Measurements from ENCODE around the gene AVPI1.
A peak's percentile ranks its signal among the peaks of the same experiment; 100 is the strongest.

AVPI1 gene, protein sequence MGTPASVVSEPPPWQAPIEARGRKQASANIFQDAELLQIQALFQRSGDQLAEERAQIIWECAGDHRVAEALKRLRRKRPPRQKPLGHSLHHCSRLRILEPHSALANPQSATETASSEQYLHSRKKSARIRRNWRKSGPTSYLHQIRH

DNA sequence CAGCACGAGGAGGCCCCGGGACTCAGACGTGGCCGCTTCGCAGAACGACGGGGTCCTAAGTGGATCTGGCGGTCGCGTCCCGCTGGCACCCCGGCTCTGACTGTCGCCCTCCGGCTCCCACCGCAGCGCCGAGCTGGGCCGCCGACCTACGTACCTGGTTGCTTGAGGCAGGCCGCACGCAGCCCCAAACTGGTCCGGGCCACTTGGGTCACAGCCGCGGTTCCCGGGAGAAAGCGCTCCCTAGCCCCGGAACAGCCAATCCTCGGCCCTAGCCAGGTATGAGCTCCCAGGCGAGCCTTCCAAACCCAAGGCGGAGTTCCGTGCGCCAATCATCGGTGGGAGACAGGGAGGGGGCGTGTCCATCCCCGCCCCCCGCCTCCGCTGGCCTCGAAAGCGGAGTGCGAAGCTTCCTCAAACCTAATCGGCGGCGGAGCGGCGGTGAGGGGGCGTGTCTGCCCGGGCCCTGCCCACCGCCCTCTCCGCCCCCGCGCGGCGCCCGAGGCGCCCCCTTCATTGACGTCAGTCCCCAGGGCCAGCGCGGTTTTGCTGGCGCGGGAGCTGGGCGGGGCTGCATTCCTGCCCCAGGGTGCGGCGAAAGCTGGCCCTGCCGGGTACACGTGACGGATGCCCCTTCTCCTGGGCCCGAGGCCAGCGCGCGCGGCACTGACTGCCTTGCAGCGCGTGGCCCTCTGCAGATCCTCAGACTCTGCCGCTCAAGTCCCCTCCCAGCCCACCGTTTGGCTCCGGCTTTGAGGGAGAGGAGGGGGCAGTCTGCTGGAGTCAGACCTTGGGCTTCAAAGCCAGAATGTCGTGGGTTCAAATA, at the start of gene AVPI1:
AVPI1 (minus strand) TSS at position 280 of the 823 bp plus-strand sequence. CDS start 7,336 bp downstream, outside the sequence.
- DNase-seq = peak; percentile 95

DNA sequence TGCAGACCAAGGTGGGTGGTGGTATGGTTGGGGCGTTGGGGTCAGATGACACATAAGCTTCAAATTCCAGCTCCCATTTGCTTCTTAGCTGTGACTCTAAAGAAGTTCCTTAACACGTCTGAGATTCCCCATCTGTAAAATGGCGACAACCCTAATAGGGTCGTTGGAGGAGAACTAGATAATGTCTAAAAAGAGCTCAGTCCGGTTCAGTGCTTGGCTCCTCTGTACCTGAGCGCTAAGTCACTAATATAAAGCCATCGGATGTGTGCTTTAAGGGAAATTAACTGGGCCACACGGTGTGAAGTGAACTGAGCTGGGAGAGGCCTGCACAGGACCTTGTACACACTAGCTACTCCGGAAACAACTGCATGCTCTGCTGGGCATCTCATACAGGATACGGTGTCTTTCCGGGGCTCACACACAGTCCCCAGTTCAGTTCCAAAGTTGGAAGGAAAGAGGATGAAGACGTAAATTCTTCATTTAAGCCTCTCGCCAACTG, 49.4 kb upstream of the AVPI1 start:
- no peak for DNase-seq

DNA sequence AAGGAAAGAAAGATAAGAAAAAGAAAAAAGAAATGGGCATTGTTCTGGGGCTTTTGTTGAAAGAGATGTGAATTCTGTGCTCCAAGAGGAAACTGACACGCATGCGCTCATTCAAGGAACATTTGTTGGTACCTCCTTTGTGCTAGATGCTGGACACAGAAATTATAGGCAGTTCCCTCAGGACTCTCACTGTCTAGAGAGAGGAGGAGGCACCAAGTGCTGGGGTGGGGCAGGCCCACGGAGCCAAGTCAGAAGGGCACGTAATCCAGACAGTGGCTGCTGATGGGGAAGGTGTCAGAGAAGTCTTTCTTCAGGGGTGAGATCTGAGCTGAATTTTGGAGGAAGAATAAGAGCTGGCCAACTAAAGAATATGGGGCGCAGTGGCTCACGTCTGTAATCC, 47.0 kb upstream of the AVPI1 start:
- DNase-seq = no peak

DNA sequence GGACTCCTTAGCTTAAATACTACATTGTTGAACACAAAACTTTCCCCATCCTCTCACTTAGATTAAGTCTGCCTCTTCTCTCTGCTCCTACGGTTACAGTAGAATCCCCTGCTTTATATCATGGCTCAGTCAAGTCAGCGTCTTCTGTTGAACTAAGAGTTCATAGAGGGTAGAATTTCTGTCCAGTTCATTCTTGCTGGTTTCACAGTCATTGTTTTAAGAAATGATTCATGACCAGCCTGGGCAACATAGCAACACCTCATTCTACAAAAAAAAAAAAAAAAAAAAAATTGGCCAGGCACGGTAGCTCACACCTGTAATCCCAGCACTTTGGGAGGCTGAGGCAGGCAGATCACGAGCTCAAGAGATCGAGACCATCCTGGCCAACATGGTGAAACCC, 46.2 kb upstream of the AVPI1 start:
- no peak for DNase-seq

DNA sequence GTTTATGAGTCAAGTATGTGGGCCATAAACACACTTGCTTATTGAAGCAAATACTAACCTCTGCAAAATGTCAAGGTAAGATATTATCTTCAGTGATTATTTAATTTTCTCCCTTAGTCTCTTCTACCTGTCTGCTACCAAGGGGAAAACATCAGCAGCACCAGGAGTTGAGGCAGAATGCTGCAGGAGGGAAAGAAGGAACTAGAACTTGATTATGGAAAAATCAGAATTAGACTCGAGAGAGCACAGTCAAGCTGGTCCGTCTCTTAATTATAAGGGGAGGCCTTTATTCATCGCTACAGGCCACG, 45.0 kb upstream of the AVPI1 start:
- DNase-seq = no peak

DNA sequence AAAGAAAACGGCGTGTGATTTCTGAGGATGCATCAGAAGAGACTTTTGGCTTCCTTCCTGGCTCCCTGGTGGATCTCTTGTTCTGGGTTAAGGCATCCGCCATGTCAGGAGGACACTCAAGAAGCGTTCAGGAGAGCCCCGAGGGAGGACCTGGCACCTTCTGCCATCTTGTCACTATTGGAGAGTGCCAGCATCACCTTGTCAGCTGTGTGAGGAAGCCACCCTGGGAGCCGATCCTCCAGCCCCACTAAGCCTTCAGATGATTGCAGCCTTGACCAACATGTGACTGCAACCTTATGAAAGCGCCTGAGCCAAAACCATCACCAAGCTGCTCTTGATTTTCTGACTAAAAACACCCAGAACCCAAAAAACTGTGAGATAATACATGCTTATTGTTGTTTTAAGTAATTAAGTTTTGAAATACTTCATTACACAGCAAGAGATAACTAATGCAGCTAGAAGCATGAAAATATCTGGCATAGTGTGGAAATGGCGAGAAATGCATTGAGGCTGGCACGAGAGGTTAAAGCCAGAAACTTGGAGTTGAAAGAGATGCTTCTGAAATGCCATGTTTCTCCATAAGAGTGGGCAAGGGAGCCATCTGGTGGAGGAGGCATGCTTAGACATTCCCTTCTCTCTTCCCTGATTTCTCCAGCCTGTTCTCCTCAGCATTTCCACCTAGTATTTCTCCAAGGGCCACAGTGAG, 44.5 kb upstream of the AVPI1 start:
- DNase-seq = peak; percentile 61

DNA sequence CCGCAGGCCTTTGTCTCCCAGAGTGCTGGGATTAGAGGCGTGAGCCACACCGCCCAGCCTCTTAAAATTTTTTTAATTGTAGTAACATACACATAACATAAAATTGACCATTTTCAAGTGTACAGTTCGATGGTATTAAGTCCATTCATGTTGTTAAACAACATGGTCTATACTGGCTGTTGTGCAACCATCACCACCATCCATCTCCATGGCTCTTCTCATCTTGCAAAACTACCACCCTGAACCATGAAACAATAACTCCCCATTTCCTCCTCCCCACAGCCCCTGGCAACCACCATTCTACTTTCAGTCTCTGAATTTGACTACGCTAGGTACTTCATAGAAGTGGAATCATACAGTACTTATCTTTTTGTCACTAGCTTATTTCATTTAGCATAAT, 42.0 kb upstream of the AVPI1 start:
- DNase-seq = no peak

DNA sequence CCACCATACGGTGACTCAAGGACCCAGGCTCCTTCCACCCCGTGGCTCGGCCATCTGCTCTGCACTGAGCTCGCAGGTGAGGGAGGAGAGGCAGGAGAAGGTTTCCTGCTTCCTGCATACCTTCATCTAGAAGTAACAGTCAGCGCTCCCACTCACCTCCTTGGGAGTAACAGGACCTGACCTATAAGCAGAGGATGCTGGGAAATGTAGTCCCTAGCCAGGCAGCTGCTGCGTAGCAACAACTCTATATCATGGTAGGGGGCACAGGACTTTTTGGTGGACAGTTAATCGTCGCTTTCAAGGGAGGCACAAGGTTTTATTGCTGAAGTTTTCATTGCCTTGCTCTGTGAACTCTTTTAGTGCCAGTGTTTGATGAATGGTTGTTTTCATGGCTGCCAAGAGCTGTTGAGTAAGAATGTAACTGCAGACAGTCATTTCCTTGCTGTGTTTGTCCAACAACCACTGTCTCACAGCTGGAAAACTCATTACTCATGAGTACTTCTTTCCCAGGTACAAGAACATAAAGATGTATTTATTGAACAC, 39.7 kb upstream of the AVPI1 start:
- DNase-seq = peak; percentile 58

DNA sequence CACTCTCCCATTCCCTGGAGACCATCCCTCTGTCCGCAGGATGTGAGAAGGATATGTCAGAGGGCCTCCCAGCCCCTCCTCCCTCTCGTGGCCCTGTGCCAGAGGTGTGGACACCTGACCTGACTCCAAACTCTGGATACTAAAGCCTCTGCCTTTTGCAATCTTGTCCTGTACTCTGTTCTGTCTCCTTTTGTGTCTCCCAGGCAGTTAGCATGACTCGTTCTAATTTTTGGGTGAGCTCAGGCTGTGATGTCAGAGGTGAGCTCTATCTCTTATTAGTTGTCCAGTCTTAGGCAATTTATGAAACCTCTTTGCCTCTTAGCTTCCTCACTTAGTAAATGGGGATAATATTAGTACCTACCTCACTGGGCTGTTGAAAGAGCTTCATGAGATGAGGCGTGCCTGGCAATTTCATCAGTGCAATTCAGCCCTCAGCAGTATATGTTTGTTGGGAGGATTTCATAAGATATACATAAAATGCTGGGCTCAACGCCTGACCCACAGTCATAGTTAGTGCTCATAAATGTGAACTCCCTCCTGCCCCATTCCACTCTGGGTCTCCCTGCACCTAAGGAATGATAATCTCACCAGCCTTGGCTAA, 37.4 kb upstream of the AVPI1 start:
- DNase-seq = no peak

DNA sequence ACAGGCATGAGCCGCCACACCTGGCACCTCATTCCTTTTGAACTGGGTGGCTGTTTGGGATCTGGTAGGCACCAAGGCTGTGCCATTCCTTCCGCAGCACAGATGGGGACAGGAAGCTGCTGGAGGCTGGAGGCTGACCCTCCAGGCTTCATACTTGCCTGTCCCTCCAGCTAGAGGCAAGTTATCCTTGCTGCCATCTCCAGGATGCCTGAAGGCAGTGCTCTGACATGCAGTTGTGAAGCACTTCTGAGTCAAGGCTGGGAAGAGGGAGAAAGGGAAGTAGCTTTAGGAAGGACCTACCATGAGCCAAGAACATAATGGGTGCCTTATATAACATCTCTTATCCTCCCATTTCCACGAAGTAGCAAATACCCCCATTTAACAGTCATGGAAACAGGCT, 36.0 kb upstream of the AVPI1 start:
- no peak for DNase-seq

DNA sequence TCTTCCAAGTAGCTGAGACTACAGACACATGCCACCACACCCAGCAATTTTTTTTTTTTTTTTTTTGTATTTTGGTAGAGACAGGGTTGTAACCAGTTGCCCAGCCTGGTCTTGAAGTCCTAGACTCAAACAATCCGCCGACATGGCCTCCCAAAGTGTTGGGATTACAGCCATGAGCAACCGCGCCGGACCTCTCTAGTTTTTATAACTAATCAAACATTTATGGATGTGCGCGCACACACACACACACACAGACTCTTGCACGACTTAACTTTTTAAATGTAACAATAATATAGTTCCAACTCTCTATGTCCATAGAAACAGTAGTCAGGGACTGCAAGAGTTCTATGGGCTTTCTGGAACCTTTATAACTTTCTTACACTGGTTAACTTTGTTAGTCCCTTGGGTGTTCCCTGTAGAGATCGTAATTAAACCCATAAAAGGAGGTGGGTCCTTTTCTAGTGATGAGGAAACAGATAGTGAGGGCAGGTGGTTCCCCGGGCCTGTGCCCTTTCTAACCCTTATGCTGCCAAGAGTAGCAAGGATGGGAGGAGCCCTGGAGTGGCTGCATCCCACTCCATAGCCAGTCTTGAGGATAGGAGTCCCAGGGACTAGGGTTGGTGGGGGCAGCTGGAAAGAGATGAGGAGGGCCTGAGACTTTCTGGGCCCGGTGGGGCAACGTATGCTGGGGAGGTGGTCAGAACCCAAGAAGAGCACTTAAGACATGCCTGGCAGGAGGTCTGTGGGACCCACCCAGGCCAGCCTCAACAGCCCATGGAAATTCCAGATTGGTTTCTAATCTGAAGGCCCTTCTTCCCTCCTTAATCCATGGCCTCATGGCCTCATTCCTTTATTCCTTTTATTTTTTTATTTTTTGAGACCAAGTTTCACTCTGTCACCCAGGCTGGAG, 35.1 kb upstream of the AVPI1 start:
- DNase-seq = no peak

DNA sequence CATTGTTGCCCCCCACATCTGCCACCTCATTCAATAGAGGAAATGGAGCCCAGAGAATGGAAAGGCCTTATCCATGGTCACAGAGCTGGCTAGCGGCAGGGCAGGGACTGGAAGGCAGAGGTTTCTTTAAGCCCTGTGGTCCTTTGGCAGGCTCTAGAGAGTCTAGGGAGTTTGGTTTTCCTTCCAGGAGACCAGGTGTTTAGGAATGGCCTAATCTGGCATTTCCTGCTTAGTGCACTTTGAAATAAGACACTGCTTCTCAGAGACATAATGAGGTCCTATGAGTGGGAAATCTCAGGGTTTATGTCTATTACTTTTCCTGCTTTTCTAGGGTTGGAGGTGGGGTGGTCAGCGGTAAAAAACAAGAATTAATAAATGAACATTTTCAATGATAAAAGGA, 32.6 kb upstream of the AVPI1 start:
- no peak for DNase-seq

DNA sequence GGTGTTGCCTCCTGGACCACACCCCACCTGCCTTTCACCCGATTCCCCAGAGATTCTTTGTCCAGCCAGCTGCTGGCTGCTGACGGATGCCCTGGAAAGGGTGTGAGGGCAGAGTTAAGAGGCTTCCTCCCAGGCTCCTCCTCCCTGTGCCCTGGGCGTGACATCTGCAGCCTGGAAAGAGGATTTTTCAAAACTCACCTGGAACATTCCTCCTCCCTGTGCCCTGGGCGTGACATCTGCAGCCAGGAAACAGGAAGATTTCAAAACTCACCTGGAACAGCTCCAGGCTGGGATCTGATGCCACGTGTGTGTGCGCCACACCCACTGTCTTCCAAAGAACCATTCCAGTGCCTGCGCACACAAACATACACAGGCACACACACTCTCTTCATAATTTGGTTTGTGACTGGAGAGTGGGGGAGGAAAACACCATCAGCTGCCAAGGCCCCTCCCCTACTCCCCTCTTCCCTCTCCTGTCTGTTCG, 31.7 kb upstream of the AVPI1 start:
- DNase-seq = no peak

DNA sequence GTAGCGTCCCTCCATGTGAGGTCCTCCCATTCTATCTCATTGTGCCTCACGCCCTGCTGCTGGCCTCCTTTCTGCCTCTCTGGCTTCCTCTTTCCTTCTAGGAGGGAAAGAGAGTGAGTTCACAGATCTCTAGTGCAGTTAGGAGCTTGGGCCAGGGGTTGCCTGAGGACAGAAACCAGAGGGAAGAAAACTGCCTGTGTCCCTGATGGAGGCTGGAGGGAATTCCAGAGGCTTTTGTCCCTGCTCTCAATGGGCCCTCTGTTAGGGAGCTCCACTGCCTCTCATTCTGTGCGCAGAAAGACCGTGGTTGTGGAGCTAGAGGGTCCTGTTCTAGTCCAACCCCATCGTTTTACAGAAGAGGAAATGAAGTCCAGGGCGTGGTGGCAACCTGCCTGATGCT, 31.1 kb upstream of the AVPI1 start:
- DNase-seq = no peak

DNA sequence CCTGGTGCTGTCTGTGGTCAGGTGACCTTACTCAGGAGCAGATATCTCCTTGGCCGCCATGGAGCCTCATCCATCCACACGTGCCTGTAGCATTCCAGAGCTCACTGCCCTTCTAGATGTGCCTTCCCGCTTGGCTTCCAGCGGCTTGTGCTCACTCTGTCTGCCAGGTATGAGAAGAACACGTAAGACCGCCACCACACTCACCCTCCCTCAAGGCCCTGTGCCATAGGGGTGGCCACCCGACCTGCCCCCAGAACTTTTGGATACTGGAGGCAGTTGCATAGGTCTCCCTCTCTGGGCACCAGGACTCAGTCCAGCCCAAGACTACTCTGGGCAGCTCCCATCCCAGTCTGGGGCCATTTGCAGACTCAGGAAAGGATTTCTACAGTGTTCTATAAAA, 30.6 kb upstream of the AVPI1 start:
- DNase-seq = no peak

DNA sequence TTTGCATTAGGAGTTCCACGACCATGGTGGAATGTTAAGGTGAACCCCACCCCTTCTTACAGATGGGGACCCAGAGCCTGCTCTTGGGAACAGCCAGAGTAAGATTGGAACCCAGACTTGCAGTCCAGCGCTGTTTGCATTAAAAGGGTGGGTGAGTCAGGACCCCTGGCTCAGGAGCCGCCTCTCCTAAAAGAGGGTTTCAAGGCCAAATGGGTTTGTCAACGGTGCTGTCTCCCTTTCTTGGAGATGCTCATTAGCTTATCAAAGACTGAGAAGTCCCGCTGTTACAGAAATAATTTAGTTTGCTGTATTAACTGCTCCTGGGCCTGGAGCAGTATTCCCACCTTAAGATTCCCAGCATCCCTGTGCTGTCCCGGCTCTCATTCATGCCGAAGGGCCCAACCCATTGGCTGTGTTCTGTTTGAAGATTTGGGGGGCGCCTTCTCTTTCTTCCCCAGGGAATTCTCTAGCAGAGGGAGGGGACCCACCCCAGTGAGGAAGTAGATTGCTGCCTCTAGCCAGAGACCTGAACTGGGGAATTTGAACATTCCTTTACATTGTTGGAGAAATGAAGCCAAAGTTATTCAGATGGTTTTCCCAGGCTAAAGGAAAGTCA, 28.3 kb upstream of the AVPI1 start:
- DNase-seq = no peak

DNA sequence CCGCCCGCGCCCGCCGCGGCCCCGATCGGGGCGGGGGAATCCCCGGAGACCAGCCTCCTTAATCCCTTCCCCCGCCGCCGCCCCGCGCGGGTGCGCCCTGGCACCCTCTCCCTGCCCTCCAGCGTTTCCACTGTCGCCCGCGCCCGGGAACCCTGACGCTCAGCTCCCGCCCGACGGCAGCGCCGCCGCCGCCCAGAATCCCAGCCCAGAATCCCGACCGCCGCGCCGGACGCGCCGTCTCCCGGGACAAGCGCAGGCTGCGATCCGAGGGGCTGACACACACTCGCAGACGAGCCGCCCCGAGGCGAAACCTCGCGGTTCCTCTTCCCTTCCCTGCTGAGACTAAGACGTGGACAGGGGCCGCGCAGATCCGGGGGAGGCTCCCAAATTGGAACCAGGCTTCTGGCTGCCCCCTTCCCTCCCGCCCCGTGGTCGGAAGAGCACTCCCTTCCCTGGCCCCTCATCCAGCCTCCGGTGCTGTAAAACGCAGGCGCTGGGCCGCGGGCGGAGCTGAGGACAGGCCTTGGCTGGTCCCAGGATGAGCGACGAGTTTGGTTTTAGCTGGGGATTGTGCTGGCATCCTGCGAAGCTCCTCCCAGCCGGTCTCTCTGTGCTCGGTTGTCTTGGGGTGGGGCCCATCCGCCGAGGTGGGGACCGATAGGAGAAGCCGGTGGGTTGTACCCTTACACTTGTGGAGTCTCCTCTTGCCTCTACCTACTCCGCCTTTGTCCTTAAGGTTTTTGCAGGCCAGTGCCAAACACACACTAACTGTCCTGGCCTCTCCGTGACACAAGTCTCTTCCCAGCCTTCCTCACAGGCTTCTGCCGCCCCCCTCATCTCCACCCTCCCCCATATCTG, 27.6 kb upstream of the AVPI1 start:
- peak; percentile 35 for DNase-seq

DNA sequence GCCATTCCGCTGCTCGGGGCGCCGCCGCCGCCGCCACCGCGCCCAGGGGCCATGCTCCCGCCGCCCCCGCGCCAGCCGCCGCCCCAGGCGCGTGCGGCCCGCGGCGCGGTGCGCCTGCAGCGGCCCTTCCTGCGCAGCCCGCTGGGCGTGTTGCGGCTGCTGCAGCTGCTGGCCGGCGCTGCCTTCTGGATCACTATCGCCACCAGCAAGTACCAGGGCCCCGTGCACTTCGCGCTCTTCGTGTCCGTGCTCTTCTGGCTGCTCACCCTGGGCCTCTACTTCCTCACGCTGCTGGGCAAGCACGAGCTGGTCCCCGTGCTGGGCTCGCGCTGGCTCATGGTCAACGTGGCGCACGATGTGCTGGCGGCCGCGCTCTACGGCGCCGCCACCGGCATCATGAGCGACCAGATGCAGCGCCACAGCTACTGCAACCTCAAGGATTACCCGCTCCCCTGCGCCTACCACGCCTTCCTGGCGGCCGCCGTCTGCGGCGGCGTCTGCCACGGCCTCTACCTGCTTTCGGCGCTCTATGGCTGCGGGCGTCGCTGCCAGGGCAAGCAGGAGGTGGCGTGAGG, 26.9 kb upstream of the AVPI1 start:
- peak; percentile 65 for DNase-seq

DNA sequence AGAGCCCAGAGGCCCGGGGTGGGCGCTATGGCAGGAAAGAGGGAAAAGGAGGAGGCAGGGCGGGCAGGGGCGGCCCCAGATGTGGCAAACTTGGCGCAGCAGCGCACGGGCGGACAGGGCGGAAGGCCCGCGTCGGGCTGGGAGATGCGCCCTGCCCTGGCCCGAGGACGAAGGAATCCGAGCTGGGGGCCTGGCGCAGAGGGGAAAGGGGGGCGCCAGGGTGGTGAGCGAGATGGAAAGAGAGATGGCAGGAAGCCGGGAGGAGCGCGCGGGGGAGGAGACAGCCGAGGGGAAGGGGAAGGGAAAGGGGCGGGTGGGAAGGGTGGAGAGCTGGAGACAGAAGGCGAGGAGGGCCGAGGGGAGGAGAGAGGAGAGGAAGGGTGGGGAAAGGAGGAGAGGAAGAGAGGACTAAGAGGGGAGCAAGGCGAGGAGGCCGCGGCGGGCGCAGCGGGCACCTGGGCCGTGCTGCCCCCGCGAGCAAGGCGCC, 26.3 kb upstream of the AVPI1 start, which contains the start of gene MARVELD1:
MARVELD1 (plus strand) TSS at position 392 of the 487 bp plus-strand sequence. CDS start 147 bp downstream, outside the sequence.
- DNase-seq = peak; percentile 20

Data from activated CD4-positive, alpha-beta T cell treated with anti-CD3 and anti-CD28 coated beads, Interleukin-2, Interleukin-6, amounts not matched to agents 100 ng/mL and 50 ng/mL, durations not matched to agents 16 hours and 8 hours (primary cell).